NB4 (cell line): ENCODE results near the gene SPTLC3.

Source experiments
- DNase-seq: peaks from one replicate; pipeline ENCODE4 v3.0.0; 2010; ENCODE audit warnings: low read depth
- H3K4me3 ChIP-seq: one replicate; pipeline ENCODE4 v1.5.1; 2011; ENCODE audit warnings: mild to moderate bottlenecking, low read depth, low read length, moderate library complexity
- CTCF ChIP-seq: IDR thresholded peaks from one replicate; pipeline ENCODE4 v1.5.1; 2012; ENCODE audit warnings: low read depth, low read length
- MAX ChIP-seq: IDR thresholded peaks from 2 replicates; pipeline ENCODE4 v1.6.1; 2011; ENCODE audit warnings: low read depth, low read length
- MYC ChIP-seq: IDR thresholded peaks from 2 replicates; pipeline ENCODE4 v1.6.1; 2011; ENCODE audit warnings: low read depth, low read length
- POLR2A ChIP-seq: IDR thresholded peaks from 2 replicates; pipeline ENCODE4 v1.6.1; 2011; ENCODE audit warnings: mild to moderate bottlenecking; ENCODE audit not compliant: insufficient read length; ENCODE audit errors: extremely low read depth

SPTLC3 gene

GRCh38 chr20:13105864-13106457, 97.2 kb downstream of the SPTLC3 start:
- no peak overlapping the region for H3K4me3 ChIP-seq
- DNase-seq = peak; percentile 40
- TF ChIP-seq CTCF = peak; percentile 53
- TF ChIP-seq MAX = no peak
- TF ChIP-seq POLR2A = no peak
- TF ChIP-seq MYC = no peak

- DNase-seq = no peak
- no peak for TF ChIP-seq MAX
- TF ChIP-seq POLR2A = no peak
- no peak for TF ChIP-seq CTCF
- TF ChIP-seq MYC = no peak
- H3K4me3 ChIP-seq = no peak overlapping the region
Observed at GRCh38 chr20:13109658-13110057, 100.9 kb downstream of the SPTLC3 start.

- no peak for DNase-seq
- H3K4me3 ChIP-seq = no peak overlapping the region
- TF ChIP-seq MYC (no peak), CTCF (no peak), POLR2A (no peak), MAX (no peak)
Observed at GRCh38 chr20:13110796-13111195, 102.0 kb downstream of the SPTLC3 start.

GRCh38 chr20:13111249-13111911, 102.6 kb downstream of the SPTLC3 start:
- DNase-seq = no peak
- TF ChIP-seq MYC (no peak), POLR2A (no peak), MAX (no peak), CTCF (no peak)
- no peak overlapping the region for H3K4me3 ChIP-seq

GRCh38 chr20:13113731-13114130, 105.0 kb downstream of the SPTLC3 start:
- no peak overlapping the region for H3K4me3 ChIP-seq
- no peak for TF ChIP-seq CTCF
- TF ChIP-seq MAX = no peak
- TF ChIP-seq POLR2A = no peak
- TF ChIP-seq MYC = no peak
- no peak for DNase-seq
